ENCODE measurements around the gene NUDT17.

The NUDT17 gene

DNA sequence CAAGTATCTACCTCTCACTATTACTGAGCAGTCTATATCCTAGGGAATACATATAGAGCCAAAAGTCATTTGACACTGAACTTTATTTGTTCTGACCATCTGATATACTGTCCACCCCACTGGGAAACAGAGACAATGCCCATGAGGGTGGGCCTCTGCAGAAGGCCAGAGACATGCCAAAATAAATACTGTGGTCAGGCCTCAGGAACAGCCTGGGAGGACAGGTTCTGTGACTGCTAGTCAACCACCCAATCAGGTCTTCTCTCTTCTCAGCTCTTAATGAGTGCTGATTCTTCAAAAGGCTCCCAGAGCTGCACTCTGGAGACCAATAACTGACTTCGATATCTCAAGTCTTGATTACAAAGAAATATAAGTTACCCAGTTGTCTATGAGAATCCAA is 45.7 kb downstream of the NUDT17 start:
- DNase-seq, result no peak

DNA sequence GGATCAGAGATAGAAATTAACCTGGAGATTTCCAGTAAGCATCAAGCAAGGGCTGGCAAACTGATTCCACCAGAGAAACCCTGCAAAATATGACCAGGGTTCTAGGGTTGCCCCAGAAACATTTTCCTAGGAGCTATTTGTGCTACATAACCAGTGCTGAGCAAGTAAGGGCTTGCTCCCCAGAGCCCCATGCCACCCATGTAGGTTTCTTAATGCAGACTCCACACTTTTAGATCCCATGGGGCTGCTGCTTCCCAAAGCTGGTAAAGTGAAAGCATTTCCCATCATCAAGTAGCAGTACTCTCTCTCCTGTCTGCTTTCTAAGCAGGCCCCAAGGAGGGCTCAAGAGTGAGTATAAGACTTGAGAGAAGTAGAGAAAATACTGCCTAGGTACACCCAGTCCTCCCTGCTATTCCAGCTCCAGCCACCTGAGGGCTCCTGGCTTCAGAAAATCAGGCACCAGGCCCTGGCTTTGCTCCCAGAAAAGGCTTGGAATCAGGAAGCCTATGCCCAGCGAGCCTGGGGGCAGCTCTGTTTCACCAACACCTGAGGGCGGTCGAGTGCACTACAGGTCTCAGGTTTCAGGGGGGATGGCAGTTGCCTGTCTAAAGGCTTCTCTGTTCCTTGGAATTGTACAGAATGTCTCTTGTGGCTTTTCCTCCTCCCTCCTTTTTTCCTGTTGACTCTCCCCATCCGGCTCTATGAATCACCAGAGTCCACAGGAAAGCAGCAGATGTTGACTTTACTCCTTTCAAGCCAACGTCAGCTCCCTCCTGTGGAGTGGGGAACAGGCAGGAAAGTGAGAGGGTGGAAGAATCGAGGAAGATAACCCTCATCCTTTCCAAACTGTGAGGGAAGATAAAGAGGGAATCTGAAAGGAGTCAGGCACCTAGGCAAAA is 46.4 kb downstream of the NUDT17 start:
- peak in 4 of 5 donors; percentile 21 to 42 (median 26) for DNase-seq

- no peak for DNase-seq
Measured at GRCh38 chr1:145892486-145893087, 47.2 kb downstream of the NUDT17 start.

DNA sequence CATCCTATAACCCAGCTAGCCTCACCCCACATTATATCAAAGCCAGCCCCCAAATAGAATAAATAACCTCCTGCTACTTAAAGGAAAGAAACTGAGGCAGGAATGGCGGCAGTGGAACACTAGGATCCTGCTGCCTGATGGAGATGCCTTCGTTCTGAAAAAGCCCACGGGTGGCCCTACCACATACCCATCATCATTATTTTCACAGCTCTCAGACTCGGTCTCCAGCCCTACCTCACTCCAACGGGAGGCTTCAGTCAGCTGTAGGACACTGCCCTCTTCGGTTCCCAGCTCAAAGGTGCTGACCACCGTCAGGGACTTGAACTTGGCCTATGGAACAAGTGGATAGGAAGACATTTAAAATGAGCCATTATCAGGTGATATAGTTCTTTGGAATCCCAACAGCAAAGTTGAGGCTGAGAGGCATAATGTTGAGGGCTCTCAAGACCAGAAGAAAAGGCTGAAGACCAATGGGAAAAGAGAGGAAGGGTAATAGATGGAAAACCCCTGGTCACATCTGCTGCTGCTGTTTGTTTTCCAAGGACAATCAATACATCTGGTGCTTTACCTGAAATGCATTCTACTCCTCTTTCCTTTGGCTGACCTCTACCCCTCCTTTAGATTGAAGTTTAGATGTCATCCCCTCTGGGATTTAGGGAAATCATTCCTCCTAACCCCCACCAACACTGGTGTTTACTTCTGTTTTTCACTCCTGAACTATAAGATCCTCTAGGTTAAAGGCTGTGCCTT is 48.1 kb downstream of the NUDT17 start:
- DNase-seq, result no peak

DNA sequence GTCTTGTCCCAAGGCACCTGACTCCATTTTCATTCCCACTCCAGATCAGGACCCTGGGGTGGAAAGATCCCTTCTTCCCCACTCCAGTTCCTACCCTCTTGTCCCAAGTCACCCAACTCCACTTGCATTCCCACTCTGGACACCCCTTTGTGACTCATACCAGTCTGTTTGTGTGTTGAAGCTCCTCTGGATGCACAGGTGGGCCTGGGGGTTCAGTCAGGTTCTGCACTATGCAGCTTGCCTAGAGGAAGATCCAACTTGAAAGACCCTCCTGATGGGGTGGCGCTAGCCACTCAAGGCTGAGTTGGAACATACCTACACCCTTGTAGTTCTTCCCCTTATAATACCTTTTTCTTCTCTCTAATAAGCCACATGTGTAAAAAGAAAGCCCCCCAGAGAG is 50.0 kb downstream of the NUDT17 start:
- no peak for DNase-seq

- no peak for DNase-seq
Measured at GRCh38 chr1:145897969-145898368, 52.5 kb downstream of the NUDT17 start.

Data from T-helper 1 cell (primary cell).